Hepatocyte (in vitro differentiated cells): ENCODE results near the gene IFNL1. TPM values are rescaled to one million over a fixed set of nuclear protein-coding genes. Genes with fewer than 3 reads are reported as not detected.

ENCODE experiments used
- DNase-seq: peaks from one replicate; pipeline ENCODE4 v3.0.0-alpha.2; 2016; ENCODE audit warnings: low spot score
- H2AFZ ChIP-seq: fragments of 200-600 bp; sonication (generic); 2 replicates; pipeline ENCODE4 v1.6.0; 2016; ENCODE audit warnings: antibody characterized with exemption, mild to moderate bottlenecking
- H3K27ac ChIP-seq: fragments of 200-600 bp; sonication (generic); 2 replicates; pipeline ENCODE4 v1.5.1; 2016; ENCODE audit warnings: mild to moderate bottlenecking
- H3K27me3 ChIP-seq: fragments of 200-600 bp; sonication (generic); 2 replicates; pipeline ENCODE4 v1.6.1; 2016
- H3K36me3 ChIP-seq: fragments of 200-600 bp; sonication (generic); replicated peaks from 2 replicates; pipeline ENCODE4 v1.5.1; 2016; ENCODE audit warnings: low read depth; ENCODE audit not compliant: insufficient read depth
- H3K4me1 ChIP-seq: fragments of 200-600 bp; sonication (generic); 2 replicates; pipeline ENCODE4 v1.5.1; 2016; ENCODE audit warnings: mild to moderate bottlenecking, moderate library complexity; ENCODE audit not compliant: insufficient read depth
- H3K4me2 ChIP-seq: fragments of 200-600 bp; sonication (generic); 2 replicates; pipeline ENCODE4 v1.6.0; 2016
- H3K4me3 ChIP-seq: fragments of 200-600 bp; sonication (generic); 2 replicates; pipeline ENCODE4 v1.5.1; 2016; ENCODE audit warnings: mild to moderate bottlenecking
- H3K79me2 ChIP-seq: fragments of 200-600 bp; sonication (generic); 2 replicates; pipeline ENCODE4 v1.6.0; 2017; ENCODE audit warnings: mild to moderate bottlenecking
- H3K9me2 ChIP-seq: fragments of 200-600 bp; sonication (generic); replicated peaks from 2 replicates; pipeline ENCODE4 v1.6.0; 2017; ENCODE audit warnings: mild to moderate bottlenecking; ENCODE audit not compliant: insufficient read depth
- H3K9me3 ChIP-seq: fragments of 200-600 bp; sonication (generic); 2 replicates; pipeline ENCODE4 v1.5.1; 2016; ENCODE audit warnings: low read depth, mild to moderate bottlenecking
- H4K20me1 ChIP-seq: fragments of 200-600 bp; sonication (generic); 2 replicates; pipeline ENCODE4 v1.6.0; 2016; ENCODE audit warnings: mild to moderate bottlenecking; ENCODE audit not compliant: insufficient read depth, poor library complexity, severe bottlenecking
- EZH2 ChIP-seq: fragments of 200-600 bp; sonication (generic); IDR thresholded peaks from 2 replicates; pipeline ENCODE4 v1.6.1; 2016; ENCODE audit warnings: antibody characterized with exemption, mild to moderate bottlenecking, borderline replicate concordance
- EZH2phosphoT487 ChIP-seq: fragments of 200-600 bp; sonication (generic); IDR thresholded peaks from one replicate; pipeline ENCODE4 v1.6.1; 2018; ENCODE audit warnings: antibody characterized with exemption, mild to moderate bottlenecking, low read depth, moderate library complexity; ENCODE audit not compliant: unreplicated experiment, severe bottlenecking
- WGBS: methylation state at CpG from one replicate; pipeline ENCODE4 v1.1.6; 2016; ENCODE audit warnings: low lambda C conversion rate; ENCODE audit errors: missing lambda C conversion rate; 5-methylcytosine and 5-hydroxymethylcytosine counted together
- polyA plus RNA-seq: library from polyadenylated mRNA; unstranded; fragments of >200 nt; fragmentation: Nextera tagmentation; extraction: Ambion mirVana; gene quantifications from 2 replicates; pipeline ENCODE4 v1.2.1, GENCODE V29; 2016
- total RNA-seq: library from RNA; depleted of rRNA; stranded (reverse); fragments of >200 nt; gene quantifications from 2 replicates; pipeline ENCODE4 v1.2.3, GENCODE V29; 2014
- TF ChIP-seq, protein P1 (sequence below): fragments of 200-600 bp; sonication (generic); IDR thresholded peaks from 2 replicates; pipeline ENCODE4 v1.5.1; 2016; ENCODE audit warnings: antibody characterized with exemption, mild to moderate bottlenecking; ENCODE audit not compliant: poor library complexity

The IFNL1 gene
- total and polyA plus RNA-seq, 2 experiments from 2014 or later, result not detected

DNA sequence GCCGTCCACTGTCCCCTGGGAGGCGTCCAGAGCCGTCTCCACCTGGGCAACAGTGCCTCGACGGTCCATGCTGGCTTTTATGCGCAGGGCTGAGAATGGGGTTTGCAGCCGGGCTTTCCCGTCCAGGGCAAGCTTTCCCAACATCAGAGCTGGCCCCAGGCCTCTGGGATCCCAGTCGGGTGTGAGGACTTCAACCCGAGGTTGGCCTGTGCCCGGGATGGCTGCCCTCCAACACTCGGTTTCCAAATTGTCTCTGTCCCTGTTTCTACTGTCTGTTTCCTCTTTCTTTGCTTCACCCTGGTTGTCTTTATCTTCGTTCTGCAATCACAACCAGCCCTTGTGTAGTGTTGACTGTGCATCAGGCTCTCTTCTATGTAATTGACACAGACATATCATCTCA, 47.4 kb upstream of the IFNL1 start, which contains the start of gene IFNL4:
IFNL4 (minus strand) TSS at position 51 of the 400 bp plus-strand sequence.
- H3K4me1 ChIP-seq, result peaks cover 4% of the 10 kb centered on the region
- WGBS, result 78% methylated on average over 13 of the region's 13 CpGs
- TF ChIP-seq, protein P1, sequence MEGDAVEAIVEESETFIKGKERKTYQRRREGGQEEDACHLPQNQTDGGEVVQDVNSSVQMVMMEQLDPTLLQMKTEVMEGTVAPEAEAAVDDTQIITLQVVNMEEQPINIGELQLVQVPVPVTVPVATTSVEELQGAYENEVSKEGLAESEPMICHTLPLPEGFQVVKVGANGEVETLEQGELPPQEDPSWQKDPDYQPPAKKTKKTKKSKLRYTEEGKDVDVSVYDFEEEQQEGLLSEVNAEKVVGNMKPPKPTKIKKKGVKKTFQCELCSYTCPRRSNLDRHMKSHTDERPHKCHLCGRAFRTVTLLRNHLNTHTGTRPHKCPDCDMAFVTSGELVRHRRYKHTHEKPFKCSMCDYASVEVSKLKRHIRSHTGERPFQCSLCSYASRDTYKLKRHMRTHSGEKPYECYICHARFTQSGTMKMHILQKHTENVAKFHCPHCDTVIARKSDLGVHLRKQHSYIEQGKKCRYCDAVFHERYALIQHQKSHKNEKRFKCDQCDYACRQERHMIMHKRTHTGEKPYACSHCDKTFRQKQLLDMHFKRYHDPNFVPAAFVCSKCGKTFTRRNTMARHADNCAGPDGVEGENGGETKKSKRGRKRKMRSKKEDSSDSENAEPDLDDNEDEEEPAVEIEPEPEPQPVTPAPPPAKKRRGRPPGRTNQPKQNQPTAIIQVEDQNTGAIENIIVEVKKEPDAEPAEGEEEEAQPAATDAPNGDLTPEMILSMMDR, result no peak
- TF ChIP-seq EZH2phosphoT487 (no peak), EZH2 (no peak)
- no peaks in the 10 kb centered on the region for H3K79me2 ChIP-seq
- H3K36me3 ChIP-seq, result no peaks in the 10 kb centered on the region
- no peaks in the 10 kb centered on the region for H3K9me3 ChIP-seq
- H3K27me3 ChIP-seq, result peaks cover 29% of the 10 kb centered on the region
- peak within 1 kb of the TSS; percentile 69 for H3K4me2 ChIP-seq
- no peak for DNase-seq
- H3K9me2 ChIP-seq, result no peaks in the 10 kb centered on the region
- H2AFZ ChIP-seq, result no peak within 1 kb of the TSS
- H4K20me1 ChIP-seq, result no peaks in the 10 kb centered on the region
- H3K27ac ChIP-seq, result no peak within 1 kb of the TSS
- no peak within 1 kb of the TSS for H3K4me3 ChIP-seq

DNA sequence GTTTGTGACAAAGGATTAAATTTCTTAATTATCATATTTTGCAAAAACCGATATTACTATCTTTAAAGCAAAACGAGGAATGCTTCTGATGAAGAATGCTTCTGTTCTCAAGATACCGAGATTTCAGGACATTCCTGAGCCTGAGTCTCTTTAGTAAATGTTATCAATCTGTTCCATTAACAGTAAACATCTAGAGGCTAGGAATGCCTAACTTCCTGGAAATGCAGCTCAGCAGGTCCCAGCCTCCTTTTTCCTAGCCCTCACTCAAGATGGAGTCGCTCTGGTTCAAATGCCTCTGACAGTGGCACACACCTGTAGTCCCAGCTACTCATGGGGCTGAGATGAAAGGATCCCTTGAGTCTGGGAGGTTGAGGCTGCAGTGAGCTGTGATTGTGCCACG, 45.1 kb upstream of the IFNL1 start:
- Histone ChIP-seq H3K4me1 (peaks cover 4% of the 10 kb centered on the region), H3K79me2 (no peaks in the 10 kb centered on the region), H3K36me3 (no peaks in the 10 kb centered on the region), H2AFZ (no peak overlapping the region), H3K27ac (no peak overlapping the region), H3K27me3 (peaks cover 29% of the 10 kb centered on the region), H4K20me1 (no peaks in the 10 kb centered on the region), H3K9me3 (no peaks in the 10 kb centered on the region), H3K4me3 (no peak overlapping the region), H3K9me2 (no peaks in the 10 kb centered on the region), H3K4me2 (no peak overlapping the region)
- TF ChIP-seq EZH2phosphoT487 (no peak), EZH2 (no peak)
- TF ChIP-seq, protein P1, result no peak
- WGBS, result 58% methylated on average over 5 of the region's 5 CpGs
- no peak for DNase-seq

DNA sequence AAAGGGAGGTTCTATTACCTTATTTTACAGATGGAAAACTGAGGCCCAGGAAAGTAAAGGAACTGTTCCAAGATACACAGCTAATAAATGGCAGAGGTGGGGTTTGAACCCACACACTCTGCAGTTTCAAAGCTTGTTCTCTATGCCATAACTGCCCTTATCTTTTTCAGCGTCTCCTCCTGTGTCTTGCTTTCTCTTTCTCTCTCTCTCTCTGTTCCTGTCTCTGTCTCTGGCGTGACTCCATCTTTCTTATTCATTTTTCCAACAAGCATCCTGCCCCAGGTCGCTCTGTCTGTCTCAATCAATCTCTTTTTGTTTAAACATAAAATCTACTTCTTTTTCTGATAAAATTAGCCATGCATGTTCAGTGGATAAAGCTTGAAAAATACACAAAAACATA, 44.4 kb upstream of the IFNL1 start:
- no peak overlapping the region for H3K27ac ChIP-seq

More for the DNA sequence above, 44.4 kb upstream of the IFNL1 start:
- no peaks in the 10 kb centered on the region for H4K20me1 ChIP-seq
- H3K4me1 ChIP-seq, result peaks cover 4% of the 10 kb centered on the region
- H3K27me3 ChIP-seq, result peaks cover 29% of the 10 kb centered on the region
- H3K9me3 ChIP-seq, result no peaks in the 10 kb centered on the region
- whole genome bisulfite sequencing, result 63% methylated on average over 3 of the region's 3 CpGs
- no peak for DNase-seq
- H3K4me2 ChIP-seq, result no peak overlapping the region
- TF ChIP-seq EZH2 (no peak), EZH2phosphoT487 (no peak)
- TF ChIP-seq, protein P1, result no peak
- no peaks in the 10 kb centered on the region for H3K79me2 ChIP-seq
- no peak overlapping the region for H3K4me3 ChIP-seq
- H3K9me2 ChIP-seq, result no peaks in the 10 kb centered on the region
- no peaks in the 10 kb centered on the region for H3K36me3 ChIP-seq
- no peak overlapping the region for H2AFZ ChIP-seq
